Measurements from ENCODE around the gene ID3. TPM values are rescaled to one million over a fixed set of nuclear protein-coding genes. Genes with fewer than 3 reads are reported as not detected.

The ID3 gene
- total and polyA plus RNA-seq, 2 donors (not counting 3 experiments of a cell fraction or from before 2014, with no cell fraction given): 277 to 971 TPM

DNA sequence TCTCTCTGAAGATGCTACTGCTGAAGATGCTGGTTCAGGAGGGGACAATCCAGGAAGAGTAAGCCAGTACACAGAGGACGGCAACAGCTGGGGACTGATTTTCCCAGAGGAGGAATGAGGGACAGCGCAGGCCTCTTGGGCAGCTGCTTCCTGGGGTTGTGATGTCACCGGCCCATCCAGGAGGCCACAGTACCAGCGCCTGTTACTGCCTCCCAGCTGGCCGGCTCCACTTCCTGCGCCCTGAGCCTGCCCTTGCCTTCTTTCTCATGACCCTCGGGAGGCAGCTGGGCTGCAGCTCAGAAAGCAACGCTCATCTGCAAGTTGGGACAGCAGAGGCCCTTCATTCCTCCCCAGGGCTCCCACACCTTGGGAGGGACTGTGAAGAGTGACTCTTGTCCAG is 21.9 kb upstream of the ID3 start:
- no peak overlapping the region for H3K4me3 ChIP-seq (replicated peaks in 1 of 3; ENCODE audit: insufficient read depth in 1 of 3, low read depth in 1 of 3, low read length in 3 of 3)
- no peak overlapping the region for H2AFZ ChIP-seq (ENCODE audit: low read depth, low read length)
- ChIA-PET POLR2A (interaction anchor here (1.0 to 1.6 kb wide), 3 partner anchors 13 to 22 kb away, joined by 3 to 5 read pairs (median 4); partner anchors contain the start of gene ID3), CTCF (interaction anchor here (0.8 to 2.0 kb wide), 8 partner anchors 12 to 56 kb away, joined by 3 to 19 read pairs (median 4); partner anchors contain the start of gene ID3)
- DNase-seq (ENCODE audit: low read depth, low spot score) (peak; percentile 85), FAIRE-seq (peak; percentile 37)
- BruUV-seq (replicated peaks): no TSS peak
- no peaks in the 10 kb centered on the region for H3K79me2 ChIP-seq (ENCODE audit: control insufficient read depth, insufficient read depth, low read length)
- H3K36me3 ChIP-seq (ENCODE audit: control insufficient read depth in 2 of 2, extremely low read depth in 1 of 2, insufficient read depth in 2 of 2, low read length in 2 of 2): no peaks in the 10 kb centered on the region
- no peaks in the 10 kb centered on the region for H4K20me1 ChIP-seq (replicated peaks; ENCODE audit: control insufficient read depth, extremely low read depth, insufficient read depth, low read length)
- intact Hi-C loops (cut with micrococcal nuclease): loop anchor here (1.0 kb wide), 2 partner anchors 19 to 27 kb away; no protein-coding TSS in a partner anchor
- dilution Hi-C loops (cut with MboI; ENCODE audit: extremely low pct_ligation_motif_present, low sequenced_read_pairs): no loop called here
- H3K4me2 ChIP-seq (ENCODE audit: insufficient read depth, low read length): no peak overlapping the region
- no peaks in the 10 kb centered on the region for H3K9me1 ChIP-seq (replicated peaks; ENCODE audit: control insufficient read depth, extremely low read depth, insufficient read depth, low read length)
- H3K9me3 ChIP-seq (replicated peaks; ENCODE audit: control insufficient read depth, insufficient read depth, low read length): no peaks in the 10 kb centered on the region
- H3K27ac ChIP-seq (ENCODE audit: insufficient read depth, low read depth, low read length): peak overlapping the region; percentile 35
- no peaks in the 10 kb centered on the region for H3K27me3 ChIP-seq (ENCODE audit: control insufficient read depth in 2 of 2, insufficient read depth in 2 of 2, low read length in 2 of 2)
- H3K9ac ChIP-seq (replicated peaks; ENCODE audit: extremely low read depth, insufficient read depth, low read length): no peak overlapping the region
- H3K4me1 ChIP-seq (ENCODE audit: control insufficient read depth, extremely low read depth, insufficient read depth, low read length): peaks cover 18% of the 10 kb centered on the region
- peak; percentile 51 for TF ChIP-seq POLR2AphosphoS5 (IDR thresholded peaks at IDR 0.05; ENCODE audit: insufficient read depth, low read depth, low read length)
- peak; percentile 32 for TF ChIP-seq JUN (IDR thresholded peaks at IDR 0.05; ENCODE audit: borderline replicate concordance, insufficient read depth, insufficient read length, low read depth)
- TF ChIP-seq POLR2A (IDR thresholded peaks at IDR 0.05; ENCODE audit: low read depth, low read length): no peak

DNA sequence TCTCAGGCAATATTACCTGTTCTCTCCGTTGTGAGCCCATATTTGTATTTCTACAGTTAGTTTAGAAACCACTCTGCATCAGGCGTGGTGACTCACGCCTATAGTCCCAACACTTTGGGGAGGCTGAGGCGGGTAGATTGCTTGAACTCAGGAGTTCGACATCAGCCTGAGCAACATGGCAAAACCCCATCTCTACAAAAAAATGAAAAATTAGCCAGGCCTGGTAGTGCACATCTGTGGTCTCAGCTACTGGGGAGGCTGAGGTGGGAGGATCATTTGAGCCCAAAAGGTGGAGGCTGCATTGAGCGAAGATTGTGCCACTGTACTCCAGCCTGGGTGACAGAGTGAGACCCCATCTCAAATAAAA is 19.7 kb upstream of the ID3 start:
- no peaks in the 10 kb centered on the region for H3K9me1 ChIP-seq (replicated peaks; ENCODE audit: control insufficient read depth, extremely low read depth, insufficient read depth, low read length)
- ChIA-PET CTCF (no interaction called here), POLR2A (no interaction called here)
- no peak overlapping the region for H2AFZ ChIP-seq (ENCODE audit: low read depth, low read length)
- no peaks in the 10 kb centered on the region for H4K20me1 ChIP-seq (replicated peaks; ENCODE audit: control insufficient read depth, extremely low read depth, insufficient read depth, low read length)
- no peak overlapping the region for H3K4me2 ChIP-seq (ENCODE audit: insufficient read depth, low read length)
- H3K4me3 ChIP-seq (replicated peaks in 1 of 3; ENCODE audit: insufficient read depth in 1 of 3, low read depth in 1 of 3, low read length in 3 of 3): no peak overlapping the region
- peaks cover 18% of the 10 kb centered on the region for H3K4me1 ChIP-seq (ENCODE audit: control insufficient read depth, extremely low read depth, insufficient read depth, low read length)
- intact Hi-C loops (cut with micrococcal nuclease) (no loop called here), dilution Hi-C loops (cut with MboI; ENCODE audit: extremely low pct_ligation_motif_present, low sequenced_read_pairs) (no loop called here)
- TF ChIP-seq EZH2 (IDR thresholded peaks at IDR 0.05; ENCODE audit: borderline replicate concordance, low read depth, low read length, severe bottlenecking) (no peak), GATA2 (IDR thresholded peaks at IDR 0.05; ENCODE audit: insufficient read depth, insufficient read length, low read depth, low read length) (no peak), MYC (IDR thresholded peaks at IDR 0.05; ENCODE audit: low read depth, low read length) (no peak), POLR2AphosphoS5 (IDR thresholded peaks at IDR 0.05; ENCODE audit: insufficient read depth, low read depth, low read length) (no peak), POLR2A (IDR thresholded peaks at IDR 0.05; ENCODE audit: low read depth, low read length) (no peak), FOS (IDR thresholded peaks at IDR 0.05; ENCODE audit: borderline replicate concordance, insufficient read depth, low read length) (no peak), JUN (IDR thresholded peaks at IDR 0.05; ENCODE audit: borderline replicate concordance, insufficient read depth, insufficient read length, low read depth) (no peak)
- TF ChIP-seq, protein P1, sequence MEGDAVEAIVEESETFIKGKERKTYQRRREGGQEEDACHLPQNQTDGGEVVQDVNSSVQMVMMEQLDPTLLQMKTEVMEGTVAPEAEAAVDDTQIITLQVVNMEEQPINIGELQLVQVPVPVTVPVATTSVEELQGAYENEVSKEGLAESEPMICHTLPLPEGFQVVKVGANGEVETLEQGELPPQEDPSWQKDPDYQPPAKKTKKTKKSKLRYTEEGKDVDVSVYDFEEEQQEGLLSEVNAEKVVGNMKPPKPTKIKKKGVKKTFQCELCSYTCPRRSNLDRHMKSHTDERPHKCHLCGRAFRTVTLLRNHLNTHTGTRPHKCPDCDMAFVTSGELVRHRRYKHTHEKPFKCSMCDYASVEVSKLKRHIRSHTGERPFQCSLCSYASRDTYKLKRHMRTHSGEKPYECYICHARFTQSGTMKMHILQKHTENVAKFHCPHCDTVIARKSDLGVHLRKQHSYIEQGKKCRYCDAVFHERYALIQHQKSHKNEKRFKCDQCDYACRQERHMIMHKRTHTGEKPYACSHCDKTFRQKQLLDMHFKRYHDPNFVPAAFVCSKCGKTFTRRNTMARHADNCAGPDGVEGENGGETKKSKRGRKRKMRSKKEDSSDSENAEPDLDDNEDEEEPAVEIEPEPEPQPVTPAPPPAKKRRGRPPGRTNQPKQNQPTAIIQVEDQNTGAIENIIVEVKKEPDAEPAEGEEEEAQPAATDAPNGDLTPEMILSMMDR (IDR thresholded peaks at IDR 0.05; ENCODE audit: extremely low read depth in 1 of 2, insufficient read depth in 1 of 2, low read depth in 1 of 2, low read length in 2 of 2): no peak
- TF ChIP-seq, protein P2, sequence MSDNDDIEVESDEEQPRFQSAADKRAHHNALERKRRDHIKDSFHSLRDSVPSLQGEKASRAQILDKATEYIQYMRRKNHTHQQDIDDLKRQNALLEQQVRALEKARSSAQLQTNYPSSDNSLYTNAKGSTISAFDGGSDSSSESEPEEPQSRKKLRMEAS (IDR thresholded peaks at IDR 0.05; ENCODE audit: insufficient read depth, insufficient read length): no peak
- no peak overlapping the region for H3K27ac ChIP-seq (ENCODE audit: insufficient read depth, low read depth, low read length)
- no peak overlapping the region for H3K9ac ChIP-seq (replicated peaks; ENCODE audit: extremely low read depth, insufficient read depth, low read length)
- no peaks in the 10 kb centered on the region for H3K9me3 ChIP-seq (replicated peaks; ENCODE audit: control insufficient read depth, insufficient read depth, low read length)
- FAIRE-seq (no peak), DNase-seq (ENCODE audit: low read depth, low spot score) (no peak)
- no peaks in the 10 kb centered on the region for H3K36me3 ChIP-seq (ENCODE audit: control insufficient read depth in 2 of 2, extremely low read depth in 1 of 2, insufficient read depth in 2 of 2, low read length in 2 of 2)
- H3K79me2 ChIP-seq (ENCODE audit: control insufficient read depth, insufficient read depth, low read length): no peaks in the 10 kb centered on the region
- no peaks in the 10 kb centered on the region for H3K27me3 ChIP-seq (ENCODE audit: control insufficient read depth in 2 of 2, insufficient read depth in 2 of 2, low read length in 2 of 2)
- no TSS peak for BruUV-seq (replicated peaks)
